ENCODE measurements around the gene TAF1C.

TAF1C gene

DNA sequence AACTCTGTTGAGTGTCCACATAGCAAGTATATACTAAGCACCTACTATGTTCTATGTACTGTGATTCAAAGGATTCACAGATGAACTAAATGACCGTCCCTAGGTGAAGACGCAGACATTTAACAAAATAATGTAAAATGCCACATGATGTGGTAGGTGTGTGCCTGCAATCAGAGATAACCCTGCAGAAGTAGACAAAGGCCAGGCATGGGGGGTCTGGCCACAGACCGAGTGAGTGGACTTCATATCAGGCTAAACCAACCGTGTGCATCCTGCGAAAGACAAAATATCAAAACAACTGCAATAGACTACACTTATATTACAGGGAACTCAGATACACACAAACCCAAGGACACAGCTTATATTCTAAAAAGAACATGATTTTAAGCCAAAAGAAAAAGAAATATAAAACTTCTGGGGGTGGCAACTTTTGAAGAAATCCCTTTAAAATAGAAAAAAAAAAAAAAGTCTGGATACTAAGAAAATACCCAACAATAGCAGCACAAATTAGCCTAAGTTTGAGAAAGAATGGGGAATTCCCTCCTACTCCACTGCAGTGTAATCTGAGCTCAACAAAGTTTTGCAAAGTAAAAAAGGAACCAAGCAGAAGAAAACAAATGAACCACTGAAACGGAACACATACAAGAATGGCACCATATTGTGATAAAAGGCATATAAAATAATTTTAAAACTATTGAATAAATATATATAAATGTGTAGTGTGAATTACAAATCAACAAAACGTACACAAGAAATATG, 54.2 kb downstream of the TAF1C start:
- DNase-seq (ENCODE audit: low read depth in 2 of 2) = no peak

DNA sequence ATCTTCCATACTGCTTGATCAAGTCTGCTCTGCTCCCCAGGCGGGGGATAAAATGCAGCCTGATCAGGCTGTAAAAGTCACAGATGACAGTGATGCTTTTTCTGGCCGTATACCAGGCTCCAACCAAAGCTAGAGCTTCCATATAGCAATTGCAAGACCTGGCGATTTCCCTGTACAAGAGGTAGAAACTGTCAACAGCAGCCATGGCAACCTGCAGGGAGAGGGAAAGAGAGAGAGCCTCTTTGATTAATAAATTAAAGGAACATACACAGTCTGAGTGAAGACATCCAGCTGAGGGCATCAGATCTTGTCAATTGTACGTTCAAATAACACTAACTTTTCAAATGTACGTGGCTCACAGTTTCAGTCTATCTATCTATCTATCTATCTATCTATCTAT, 55.7 kb downstream of the TAF1C start:
- no peak for DNase-seq (ENCODE audit: low read depth in 2 of 2)
